HG02588 (cell line): ENCODE measurements around the gene IL1R1.
"Not testable (repeated sequence)": the region's sequence is repeated elsewhere in the genome, so short reads cannot be mapped to it uniquely, and the experiment has no call there.

Experiments used
- ATAC-seq: cut with Tn5 transposase; IDR thresholded peaks from one replicate; pipeline ENCODE4 v1.9.1; 2021; ENCODE audit warnings: mild to moderate bottlenecking, moderate library complexity; ENCODE audit not compliant: unreplicated experiment

Gene IL1R1, protein sequence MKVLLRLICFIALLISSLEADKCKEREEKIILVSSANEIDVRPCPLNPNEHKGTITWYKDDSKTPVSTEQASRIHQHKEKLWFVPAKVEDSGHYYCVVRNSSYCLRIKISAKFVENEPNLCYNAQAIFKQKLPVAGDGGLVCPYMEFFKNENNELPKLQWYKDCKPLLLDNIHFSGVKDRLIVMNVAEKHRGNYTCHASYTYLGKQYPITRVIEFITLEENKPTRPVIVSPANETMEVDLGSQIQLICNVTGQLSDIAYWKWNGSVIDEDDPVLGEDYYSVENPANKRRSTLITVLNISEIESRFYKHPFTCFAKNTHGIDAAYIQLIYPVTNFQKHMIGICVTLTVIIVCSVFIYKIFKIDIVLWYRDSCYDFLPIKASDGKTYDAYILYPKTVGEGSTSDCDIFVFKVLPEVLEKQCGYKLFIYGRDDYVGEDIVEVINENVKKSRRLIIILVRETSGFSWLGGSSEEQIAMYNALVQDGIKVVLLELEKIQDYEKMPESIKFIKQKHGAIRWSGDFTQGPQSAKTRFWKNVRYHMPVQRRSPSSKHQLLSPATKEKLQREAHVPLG

DNA sequence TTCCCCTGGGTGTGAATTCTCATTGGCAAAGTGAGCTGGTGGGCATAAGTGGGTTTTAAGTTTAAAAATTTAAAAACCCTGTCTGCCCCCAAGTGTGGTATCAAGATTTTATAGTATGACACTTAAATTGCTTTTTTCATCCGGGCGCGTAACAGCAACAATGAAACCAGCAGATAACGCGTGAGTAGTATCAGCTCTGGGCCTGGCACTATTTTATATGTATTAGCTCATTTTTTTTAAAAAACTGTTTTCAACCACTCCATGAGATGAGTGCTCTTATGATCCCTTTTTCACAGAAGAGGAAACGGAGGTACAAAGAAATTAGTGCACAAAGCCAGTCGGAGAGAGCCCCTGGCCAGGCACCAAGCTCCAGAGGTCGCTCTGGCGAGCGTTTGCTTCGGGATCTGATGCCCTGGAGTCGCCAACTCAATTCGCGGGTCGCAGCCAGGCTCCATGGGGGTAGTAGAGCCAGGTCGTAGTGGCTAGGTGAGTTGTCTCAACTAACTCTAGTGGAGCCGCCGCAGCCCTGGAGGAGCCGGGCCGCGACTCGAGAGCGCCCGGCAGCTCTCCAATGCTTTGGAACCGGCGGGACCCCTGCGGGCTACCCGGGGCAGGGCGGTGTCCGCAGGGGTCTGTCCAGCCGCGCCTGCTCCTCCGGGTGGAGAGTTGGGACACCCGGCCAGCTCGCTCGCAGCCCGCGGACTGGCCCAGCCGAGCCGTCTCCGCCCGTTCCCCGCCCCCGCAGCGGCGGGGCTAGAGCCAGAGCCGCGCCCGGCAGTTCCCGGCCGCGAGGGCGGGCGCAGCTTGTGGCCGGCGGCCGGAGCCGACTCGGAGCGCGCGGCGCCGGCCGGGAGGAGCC, at the start of gene IL1R1:
TSS of gene IL1R1 (plus strand) at position 777 of the 859 bp plus-strand sequence. CDS start 14,979 bp downstream, outside the sequence.
- ATAC-seq = no peak

DNA sequence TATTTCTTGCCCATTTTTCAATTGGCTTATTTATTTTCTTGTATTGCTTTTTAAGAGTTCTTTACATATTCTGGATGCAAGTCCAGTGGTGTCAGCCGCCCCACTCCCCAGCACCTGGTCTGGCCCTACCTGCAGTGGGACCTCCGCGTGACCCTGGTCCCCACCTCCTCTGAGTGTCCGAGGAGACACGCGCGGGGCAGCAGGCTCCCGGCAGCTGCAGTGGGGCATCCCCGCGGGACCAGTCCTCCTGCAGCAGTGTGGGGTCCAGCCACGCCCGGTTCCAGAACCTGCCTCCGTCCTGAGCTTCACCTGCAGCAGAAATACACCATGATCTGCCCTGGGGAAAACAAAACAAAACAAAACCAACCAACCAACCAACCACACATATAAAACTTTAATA, 48.9 kb upstream of the IL1R1 start:
- no peak for ATAC-seq

DNA sequence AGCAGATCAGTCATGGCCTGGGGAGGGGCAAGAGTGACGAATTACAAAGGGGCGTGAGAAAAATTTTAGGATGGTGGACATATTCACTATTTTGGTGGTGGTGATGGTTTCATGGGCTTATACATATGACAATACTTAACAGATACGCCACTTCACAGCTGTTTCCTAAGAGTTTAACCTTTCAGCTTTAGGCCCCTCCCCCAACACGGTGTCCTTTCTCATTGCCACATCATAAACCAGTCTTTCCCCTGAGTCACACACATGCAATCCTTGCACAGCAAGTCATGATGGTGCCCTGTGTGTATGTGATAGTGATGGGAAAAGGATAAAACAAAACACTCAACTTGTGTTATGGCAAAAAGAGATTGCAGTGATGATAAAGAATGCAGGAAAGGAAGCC, 47.6 kb upstream of the IL1R1 start:
- ATAC-seq = no peak

DNA sequence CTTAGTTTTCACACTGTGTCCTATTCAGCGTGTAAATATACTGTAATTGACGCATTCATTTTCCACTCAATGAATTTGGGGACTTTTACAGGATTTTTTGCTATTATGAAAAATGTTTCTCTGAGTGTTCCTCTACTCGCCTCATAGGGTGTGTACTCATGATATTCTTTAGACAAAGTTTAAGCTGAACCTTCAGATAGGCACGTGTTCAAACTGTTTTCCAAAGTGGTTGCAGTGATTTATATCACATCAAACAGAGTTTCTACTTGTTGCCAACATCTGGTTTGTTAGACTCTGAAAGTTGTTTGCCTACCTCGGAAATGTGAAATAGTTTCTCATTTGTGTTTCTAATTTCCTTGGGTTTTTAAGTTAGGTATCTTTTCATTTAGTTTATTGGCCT, 46.4 kb upstream of the IL1R1 start:
- no peak for ATAC-seq

DNA sequence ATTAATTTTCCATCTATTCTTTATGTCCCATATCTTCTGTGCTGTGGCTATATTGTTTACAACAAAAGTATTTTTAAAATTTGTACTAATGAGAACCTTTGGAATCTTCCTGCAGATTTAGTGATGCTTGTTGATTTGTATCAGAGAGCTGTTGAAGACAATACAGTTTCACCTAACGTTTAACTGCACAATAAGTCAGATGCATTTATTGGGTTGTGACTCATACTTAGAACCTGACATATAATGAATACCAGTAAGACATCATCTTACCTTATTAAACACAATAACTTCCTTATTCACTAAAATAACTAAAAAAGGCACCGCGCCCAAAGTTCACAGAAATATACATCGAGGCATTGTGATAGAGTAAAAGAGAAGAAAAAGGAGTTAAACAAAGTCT, 43.8 kb upstream of the IL1R1 start:
- no peak for ATAC-seq

DNA sequence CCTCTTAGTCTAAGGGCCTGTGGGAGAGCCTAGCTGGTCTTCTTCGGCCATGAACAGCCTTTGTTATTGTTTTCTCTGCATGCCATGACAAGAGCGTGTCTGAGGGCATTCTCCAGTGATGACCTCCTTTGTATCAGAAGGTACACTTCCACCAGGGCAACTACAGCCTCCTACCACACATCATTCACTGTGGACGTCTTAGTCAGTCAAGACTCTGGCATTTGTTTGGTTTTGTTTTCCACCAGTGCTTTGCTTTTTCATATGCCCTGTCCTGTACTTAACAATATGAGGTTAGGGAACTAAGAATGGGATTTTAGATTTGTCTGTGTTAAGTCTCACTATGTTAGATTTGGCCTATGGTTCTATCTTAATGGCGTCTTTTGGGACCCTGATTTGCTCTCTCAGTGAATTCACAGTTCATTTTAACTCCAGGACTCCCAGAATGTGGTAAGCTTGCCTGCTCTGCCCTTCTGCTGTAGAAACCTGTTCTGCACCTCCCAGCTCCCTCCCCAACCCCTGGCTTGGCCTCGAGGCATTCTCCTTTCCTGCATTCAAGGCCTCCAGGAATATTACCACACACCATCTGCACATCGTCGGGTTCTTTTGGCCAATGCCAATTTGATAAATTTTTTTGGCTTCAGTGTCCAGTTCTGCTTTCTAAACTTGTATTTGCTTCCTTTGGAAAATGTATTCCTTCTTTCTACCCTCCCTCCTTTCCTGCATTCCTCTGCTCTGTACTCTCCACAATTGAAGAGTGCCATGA, 42.8 kb upstream of the IL1R1 start:
- no peak for ATAC-seq

DNA sequence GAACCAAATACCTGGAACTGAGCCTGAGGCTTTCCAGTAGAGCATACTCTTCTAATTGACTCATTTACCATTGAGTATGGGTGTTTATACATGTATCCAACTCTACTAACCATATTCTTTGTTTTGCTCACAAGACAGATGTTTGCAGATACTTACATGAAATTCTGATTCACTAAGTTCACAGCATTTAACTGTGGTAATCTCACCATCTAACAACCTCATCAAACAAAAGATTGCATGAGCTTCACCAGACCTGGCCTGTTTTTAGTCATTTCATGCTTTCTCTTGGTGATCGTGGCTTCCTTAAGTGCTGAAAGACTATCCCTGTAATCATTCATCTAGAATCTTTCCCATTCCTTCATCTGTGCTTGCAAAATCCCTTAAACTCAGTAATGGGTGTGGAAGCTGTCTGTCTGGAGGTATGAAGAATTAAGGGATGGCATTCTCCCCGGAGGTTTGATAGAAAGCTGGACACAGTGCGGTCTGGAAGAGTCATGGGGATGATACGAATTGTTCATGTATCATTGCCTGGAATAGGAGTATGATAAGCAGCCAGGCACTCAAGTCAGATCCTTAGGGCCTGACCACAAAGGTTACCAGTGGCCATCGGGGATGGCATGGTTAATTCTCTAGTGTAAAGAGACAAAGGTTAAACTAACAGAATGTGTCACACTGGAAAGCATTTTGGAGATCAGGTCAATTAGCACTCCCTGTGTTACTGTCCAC, 42.0 kb upstream of the IL1R1 start:
- ATAC-seq = no peak

DNA sequence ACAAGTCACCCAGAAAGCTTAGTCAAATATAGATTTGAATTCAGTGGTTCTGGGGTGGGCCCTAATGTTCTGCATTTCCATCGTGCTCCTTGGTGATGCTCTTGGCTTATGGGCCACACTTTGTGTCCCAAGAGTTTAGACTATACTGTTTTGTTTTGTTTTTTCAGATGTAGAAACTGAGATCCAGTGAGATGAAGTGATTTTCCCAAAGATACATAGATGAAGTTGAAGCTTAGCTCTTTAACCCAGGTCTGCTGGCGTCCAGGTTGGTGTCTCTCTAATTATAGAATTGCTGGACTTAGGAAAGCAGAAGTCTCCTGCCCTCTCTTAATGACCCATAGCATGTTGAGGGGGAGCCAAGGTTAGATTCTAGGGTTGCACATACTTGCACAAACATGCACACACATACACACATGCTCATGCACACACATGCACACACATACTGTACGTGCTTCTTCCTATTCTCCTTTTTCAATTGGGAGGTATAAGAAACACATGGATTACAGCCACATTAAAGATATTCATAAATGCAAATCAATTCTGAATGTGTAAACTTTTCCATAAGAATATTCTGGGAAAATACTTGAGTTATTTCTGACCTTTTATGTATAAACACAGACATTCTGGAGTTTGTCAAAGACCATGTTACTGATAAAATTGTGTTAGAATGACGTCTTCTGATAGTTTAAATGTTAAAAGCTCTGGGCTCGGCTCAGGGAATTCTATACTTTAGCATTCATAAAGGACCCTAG, 41.3 kb upstream of the IL1R1 start:
- ATAC-seq = no peak

DNA sequence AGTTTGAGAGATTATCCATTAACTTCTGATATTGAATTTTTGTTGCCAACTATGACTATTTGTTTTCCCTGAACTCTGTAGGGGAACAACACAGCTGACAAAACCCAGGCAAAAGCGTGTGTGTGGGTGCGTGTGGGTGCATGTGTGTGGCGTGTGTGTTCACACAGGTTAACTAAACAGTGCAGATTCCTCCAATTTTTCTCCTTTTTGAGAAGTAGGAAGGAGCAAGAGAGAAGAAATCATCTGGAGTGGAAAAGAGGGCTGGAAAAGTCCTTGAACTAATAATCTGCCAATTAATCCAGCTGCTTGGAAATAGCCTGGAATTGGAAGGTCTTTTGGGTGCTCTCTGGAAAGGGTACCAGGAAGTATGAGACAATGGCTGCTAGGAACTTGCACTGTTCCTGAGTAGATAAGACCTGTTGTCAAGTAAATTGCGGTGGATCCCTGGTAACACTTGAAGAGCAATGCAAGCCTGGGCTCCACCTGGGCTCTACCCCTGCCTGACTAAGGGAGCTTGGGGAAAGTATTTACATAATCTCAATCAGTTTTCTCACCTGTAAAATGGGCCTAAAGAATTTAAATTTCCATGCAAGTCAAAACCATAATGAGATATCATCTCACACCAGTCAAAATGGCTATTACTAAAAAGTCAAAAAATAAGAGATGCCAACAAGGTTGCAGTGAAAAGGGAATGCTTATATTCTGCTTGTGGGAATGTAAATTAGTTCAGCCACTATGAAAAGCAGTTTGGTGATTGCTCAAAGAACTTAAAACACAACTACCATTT, 40.5 kb upstream of the IL1R1 start:
- ATAC-seq = no peak

DNA sequence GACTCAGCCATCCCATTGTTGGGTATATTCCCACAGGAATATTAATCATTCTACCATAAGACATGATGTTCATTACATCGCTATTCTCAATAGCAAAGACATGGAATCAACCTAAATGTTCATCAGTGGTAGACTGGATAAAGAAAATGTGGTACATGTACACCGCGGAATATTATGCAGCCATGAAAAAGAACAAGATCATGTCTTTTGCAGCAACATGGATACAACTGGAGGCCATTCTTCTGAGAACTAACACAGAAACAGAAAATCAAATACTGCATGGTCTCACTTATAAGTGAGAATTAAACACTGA, 40.0 kb upstream of the IL1R1 start:
- ATAC-seq = not testable (repeated sequence)

DNA sequence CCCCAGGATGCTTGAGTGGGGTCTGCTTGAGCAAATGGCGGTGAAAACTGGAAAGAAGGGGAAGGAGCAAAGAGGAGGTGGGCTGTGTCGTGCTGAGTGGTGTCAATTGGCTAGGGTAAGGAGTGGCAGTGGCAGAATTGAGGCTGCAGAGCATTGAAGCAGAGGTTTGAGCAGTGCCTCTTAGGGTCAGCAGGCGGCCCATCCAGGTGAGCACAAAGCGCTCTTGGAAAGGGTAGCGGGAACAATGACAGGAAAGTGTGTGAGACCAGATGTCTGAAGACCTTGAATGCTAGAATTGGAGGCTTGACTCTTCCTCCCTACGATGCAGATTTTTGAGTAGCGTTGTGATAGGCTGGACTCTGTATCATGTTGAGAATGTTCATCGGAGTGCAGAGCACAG, 39.3 kb upstream of the IL1R1 start:
- no peak for ATAC-seq

DNA sequence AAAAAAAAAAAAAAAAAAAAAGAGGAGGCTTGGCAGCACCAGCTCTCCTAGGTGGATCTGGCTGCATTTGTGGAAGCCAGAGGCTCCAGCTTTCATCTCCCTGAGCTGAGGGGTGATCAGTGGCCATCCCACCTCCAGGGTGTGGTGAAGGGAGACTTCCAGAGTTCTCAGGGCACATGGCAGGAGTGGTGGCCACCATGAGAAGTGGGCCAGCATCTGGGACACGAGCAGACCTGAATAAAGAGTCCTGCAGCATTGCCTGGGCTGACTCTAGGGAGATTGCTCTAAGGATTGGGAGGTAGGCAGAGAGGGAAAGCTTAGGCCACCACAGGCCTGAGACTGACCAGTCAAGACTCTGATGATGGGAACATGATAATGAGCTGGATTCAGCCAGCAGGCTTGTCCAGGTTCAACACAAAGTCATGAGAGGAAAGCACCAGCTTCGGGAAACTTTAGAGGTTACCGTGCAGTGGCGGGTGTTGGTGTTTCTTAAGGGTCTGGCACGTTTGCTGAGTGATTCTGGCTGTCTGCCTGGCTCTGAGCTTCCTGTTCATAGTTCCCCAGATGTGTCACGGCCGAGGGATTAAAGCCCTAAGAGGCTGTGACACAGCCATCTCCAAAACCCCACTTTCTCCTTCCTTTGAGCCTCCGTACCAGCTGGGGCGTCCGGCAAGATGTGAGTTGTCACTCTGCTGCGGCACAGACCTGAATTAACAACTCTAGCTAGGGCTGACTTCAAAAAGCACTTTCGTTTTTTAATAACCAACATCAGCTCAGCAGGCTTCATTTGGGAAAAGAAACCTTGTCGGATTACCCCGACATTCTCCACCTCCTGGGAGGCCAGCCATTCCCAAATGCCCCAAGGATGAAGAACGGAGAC, 38.3 kb upstream of the IL1R1 start:
- ATAC-seq = peak; percentile 76

DNA sequence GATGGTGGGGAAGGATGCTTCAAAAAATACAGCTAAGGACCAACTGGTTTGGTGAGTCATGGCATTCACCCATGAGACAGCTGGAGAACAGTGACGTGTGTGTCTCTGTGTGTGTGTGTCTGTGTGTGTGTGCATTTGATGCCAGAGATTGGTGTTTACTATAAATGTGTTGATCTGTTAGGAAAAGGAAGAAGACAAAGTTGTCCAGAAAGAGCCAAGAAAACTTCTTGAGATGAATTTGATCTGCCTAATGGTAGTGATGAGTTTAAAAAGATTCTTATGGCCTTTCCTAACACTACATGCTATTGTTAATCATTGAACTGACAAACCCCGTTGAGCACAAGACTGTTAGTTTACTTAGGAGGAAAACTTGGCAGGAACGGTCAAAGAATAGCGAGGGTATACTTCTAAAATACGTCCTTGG, 36.4 kb upstream of the IL1R1 start:
- ATAC-seq = no peak

DNA sequence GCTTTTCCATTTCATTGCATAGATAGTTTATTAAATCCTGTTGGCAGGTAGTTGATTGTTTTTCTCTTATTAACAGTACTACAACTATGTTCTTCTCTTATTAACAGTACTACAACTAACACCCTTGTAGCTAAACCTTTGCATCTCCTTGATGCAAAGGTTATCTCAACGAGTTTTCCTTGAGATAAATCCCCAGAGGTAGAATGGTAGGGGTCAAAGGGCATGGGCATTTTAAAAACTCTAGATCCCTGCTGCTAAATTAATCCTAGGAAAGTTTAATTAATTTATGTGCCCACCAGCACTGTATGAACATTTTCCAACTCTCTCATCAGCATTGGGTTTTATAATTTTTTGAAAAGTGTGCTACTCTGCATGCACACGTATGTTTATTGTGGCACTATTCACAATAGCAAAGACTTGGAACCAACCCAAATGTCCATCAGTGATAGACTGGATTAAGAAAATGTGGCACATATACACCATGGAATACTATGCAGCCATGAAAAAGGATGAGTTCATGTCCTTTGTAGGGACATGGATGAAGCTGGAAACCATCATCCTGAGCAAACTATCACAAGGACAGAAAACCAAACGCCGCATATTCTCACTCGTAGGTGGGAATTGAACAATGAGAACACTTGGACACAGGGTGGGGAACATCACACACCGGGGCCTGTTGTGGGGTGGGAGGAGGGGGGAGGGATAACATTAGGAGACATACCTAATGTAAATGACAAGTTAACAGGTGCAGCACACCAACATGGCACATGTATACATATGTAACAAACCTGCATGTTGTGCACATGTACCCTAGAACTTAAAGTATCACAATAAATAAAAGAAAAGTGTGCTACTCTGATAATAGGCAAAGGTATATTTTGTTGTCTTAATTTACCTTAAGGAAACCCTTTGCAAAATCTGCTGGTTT, 35.5 kb upstream of the IL1R1 start:
- not testable (repeated sequence) for ATAC-seq

DNA sequence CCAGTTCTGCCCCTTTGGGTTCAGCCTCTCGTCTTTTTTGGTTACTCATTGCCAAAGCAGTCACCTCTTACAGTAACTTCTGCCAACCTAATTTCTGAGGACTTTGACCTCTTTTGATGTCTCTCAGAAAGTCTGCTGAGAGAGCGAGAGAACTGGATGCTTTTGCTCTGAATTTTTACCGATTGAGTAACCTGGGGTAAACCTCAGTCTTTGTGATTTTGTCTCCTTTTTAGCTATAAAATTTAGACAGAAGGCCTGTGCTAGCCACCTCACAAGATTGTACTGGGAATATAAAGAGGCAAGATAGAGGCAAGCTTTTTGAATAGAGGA, 34.8 kb upstream of the IL1R1 start:
- no peak for ATAC-seq

DNA sequence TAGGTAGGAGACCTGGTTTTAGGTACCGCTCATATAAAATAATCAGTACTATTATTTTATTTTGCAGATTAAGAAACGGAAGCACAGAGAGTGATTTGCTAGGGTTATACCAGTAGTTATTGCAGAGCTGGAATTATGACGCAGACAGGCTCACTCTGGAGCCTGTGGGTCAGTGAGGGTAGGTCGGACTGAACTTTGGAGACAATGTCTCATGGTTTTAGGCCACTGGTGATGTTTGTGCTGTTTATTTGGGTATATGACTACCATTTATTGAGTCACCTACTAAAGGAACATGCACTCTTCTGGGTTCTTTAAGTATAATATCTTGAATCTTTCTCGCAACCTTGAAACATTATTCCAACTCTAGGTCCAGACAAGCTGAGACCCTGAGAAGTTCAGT, 33.5 kb upstream of the IL1R1 start:
- ATAC-seq = no peak

DNA sequence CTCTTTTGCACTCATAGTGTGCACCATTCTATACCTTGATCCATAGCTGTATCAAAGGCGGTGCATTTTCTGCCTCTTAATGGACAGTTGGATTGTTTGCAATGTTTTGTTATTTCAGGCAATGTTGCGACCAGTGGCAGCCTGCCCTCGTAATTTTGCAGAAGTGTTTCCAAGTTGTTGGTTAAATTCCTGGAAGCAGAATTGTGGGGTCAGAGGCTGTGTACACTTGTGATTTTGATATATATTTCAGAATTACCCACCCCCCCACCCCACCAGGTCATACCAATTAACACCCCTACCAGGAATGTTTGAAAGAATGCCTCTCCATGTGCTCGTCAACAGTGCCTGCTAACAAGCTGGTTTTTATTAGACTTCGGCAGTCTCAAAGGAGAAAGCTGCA, 32.4 kb upstream of the IL1R1 start:
- ATAC-seq = no peak
